Measurements from ENCODE around the gene ASCC1.

ASCC1 gene

GRCh38 chr10:72081210-72081609, 134.9 kb downstream of the ASCC1 start:
- no peak overlapping the region for H3K27ac ChIP-seq (ENCODE audit: low read length)
- H3K9me3 ChIP-seq (replicated peaks; ENCODE audit: insufficient read depth, low read length): no peaks in the 10 kb centered on the region
- H3K27me3 ChIP-seq (replicated peaks; ENCODE audit: insufficient read depth, low read length): no peaks in the 10 kb centered on the region
- peaks cover under 1% of the 10 kb centered on the region; the same call in 1 of the 2 replicates for H3K4me1 ChIP-seq (ENCODE audit: low read length)
- DNase-seq: no peak
- H3K4me2 ChIP-seq (ENCODE audit: low read depth, low read length): no peak overlapping the region
- no peaks in the 10 kb centered on the region for H3F3A ChIP-seq (ENCODE audit: insufficient read depth, low read length)
- no peak overlapping the region for H2AFZ ChIP-seq (ENCODE audit: low read length)
- H3K9ac ChIP-seq (ENCODE audit: low read length): no peak overlapping the region
- no peak for TF ChIP-seq EZH2phosphoT487 (IDR thresholded peaks at IDR 0.05; ENCODE audit: low read length)
- TF ChIP-seq, protein P1, sequence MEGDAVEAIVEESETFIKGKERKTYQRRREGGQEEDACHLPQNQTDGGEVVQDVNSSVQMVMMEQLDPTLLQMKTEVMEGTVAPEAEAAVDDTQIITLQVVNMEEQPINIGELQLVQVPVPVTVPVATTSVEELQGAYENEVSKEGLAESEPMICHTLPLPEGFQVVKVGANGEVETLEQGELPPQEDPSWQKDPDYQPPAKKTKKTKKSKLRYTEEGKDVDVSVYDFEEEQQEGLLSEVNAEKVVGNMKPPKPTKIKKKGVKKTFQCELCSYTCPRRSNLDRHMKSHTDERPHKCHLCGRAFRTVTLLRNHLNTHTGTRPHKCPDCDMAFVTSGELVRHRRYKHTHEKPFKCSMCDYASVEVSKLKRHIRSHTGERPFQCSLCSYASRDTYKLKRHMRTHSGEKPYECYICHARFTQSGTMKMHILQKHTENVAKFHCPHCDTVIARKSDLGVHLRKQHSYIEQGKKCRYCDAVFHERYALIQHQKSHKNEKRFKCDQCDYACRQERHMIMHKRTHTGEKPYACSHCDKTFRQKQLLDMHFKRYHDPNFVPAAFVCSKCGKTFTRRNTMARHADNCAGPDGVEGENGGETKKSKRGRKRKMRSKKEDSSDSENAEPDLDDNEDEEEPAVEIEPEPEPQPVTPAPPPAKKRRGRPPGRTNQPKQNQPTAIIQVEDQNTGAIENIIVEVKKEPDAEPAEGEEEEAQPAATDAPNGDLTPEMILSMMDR (IDR thresholded peaks at IDR 0.05; ENCODE audit: low read length): no peak
- no peak for TF ChIP-seq EZH2 (optimal IDR thresholded peaks at IDR 0.05; ENCODE audit: low read depth, low read length)
- H3K4me3 ChIP-seq (ENCODE audit: low read length): no peak overlapping the region
- H3K9me2 ChIP-seq (replicated peaks; ENCODE audit: insufficient read depth, low read length): no peaks in the 10 kb centered on the region
- H4K20me1 ChIP-seq (ENCODE audit: insufficient read depth, low read length): no peaks in the 10 kb centered on the region
- H3K79me2 ChIP-seq (ENCODE audit: low read length): no peaks in the 10 kb centered on the region
- no peaks in the 10 kb centered on the region for H3K36me3 ChIP-seq (replicated peaks; ENCODE audit: insufficient read depth, low read length)

- H3K9ac ChIP-seq (ENCODE audit: low read length): no peak overlapping the region
- H3K27me3 ChIP-seq (replicated peaks; ENCODE audit: insufficient read depth, low read length): no peaks in the 10 kb centered on the region
- H3K9me3 ChIP-seq (replicated peaks; ENCODE audit: insufficient read depth, low read length): no peaks in the 10 kb centered on the region
- no peak for DNase-seq
- no peaks in the 10 kb centered on the region for H4K20me1 ChIP-seq (ENCODE audit: insufficient read depth, low read length)
- H2AFZ ChIP-seq (ENCODE audit: low read length): no peak overlapping the region
- no peak overlapping the region for H3K27ac ChIP-seq (ENCODE audit: low read length)
- no peaks in the 10 kb centered on the region for H3K9me2 ChIP-seq (replicated peaks; ENCODE audit: insufficient read depth, low read length)
- TF ChIP-seq EZH2 (optimal IDR thresholded peaks at IDR 0.05; ENCODE audit: low read depth, low read length) (no peak), EZH2phosphoT487 (IDR thresholded peaks at IDR 0.05; ENCODE audit: low read length) (no peak)
- TF ChIP-seq, protein P1 (IDR thresholded peaks at IDR 0.05; ENCODE audit: low read length): no peak
- H3K4me1 ChIP-seq (ENCODE audit: low read length): peaks cover 9% of the 10 kb centered on the region; the same call in 1 of the 2 replicates
- H3K4me3 ChIP-seq (ENCODE audit: low read length): no peak overlapping the region
- H3K4me2 ChIP-seq (ENCODE audit: low read depth, low read length): no peak overlapping the region
- H3K36me3 ChIP-seq (replicated peaks; ENCODE audit: insufficient read depth, low read length): no peaks in the 10 kb centered on the region
- H3F3A ChIP-seq (ENCODE audit: insufficient read depth, low read length): no peaks in the 10 kb centered on the region
- no peaks in the 10 kb centered on the region for H3K79me2 ChIP-seq (ENCODE audit: low read length)
These were observed 135.8 kb downstream of the ASCC1 start for GRCh38 chr10:72080042-72080975.

DNA sequence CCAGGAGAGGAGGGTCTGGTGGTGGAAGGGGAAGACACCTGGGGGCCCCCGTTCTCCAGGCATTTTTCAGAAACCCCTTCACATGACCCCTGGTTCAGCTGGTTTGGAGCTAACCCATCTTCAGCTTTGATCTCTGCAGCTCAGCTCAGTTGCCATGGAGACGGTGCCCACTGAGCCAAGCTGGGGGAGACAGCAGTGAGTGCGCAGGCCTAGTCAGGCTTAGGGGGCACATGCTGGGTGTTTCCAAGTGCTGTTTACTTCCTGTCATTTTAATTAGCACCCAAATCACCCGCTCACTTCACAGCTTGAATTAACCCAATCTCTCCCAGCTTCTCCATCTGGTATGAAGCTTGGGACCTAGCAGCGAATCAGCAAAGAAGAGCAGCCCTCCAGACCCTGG, 136.7 kb downstream of the ASCC1 start:
- no peaks in the 10 kb centered on the region for H4K20me1 ChIP-seq (ENCODE audit: insufficient read depth, low read length)
- H3K9me2 ChIP-seq (replicated peaks; ENCODE audit: insufficient read depth, low read length): no peaks in the 10 kb centered on the region
- H3K9ac ChIP-seq (ENCODE audit: low read length): no peak overlapping the region
- H3K4me2 ChIP-seq (ENCODE audit: low read depth, low read length): no peak overlapping the region
- no peak for TF ChIP-seq EZH2 (optimal IDR thresholded peaks at IDR 0.05; ENCODE audit: low read depth, low read length)
- TF ChIP-seq, protein P1 (IDR thresholded peaks at IDR 0.05; ENCODE audit: low read length): no peak
- no peak for TF ChIP-seq EZH2phosphoT487 (IDR thresholded peaks at IDR 0.05; ENCODE audit: low read length)
- H3K4me1 ChIP-seq (ENCODE audit: low read length): peaks cover 11% of the 10 kb centered on the region; the same call in 1 of the 2 replicates
- no peak overlapping the region for H3K4me3 ChIP-seq (ENCODE audit: low read length)
- H3K9me3 ChIP-seq (replicated peaks; ENCODE audit: insufficient read depth, low read length): no peaks in the 10 kb centered on the region
- no peak for DNase-seq
- no peak overlapping the region for H2AFZ ChIP-seq (ENCODE audit: low read length)
- no peaks in the 10 kb centered on the region for H3F3A ChIP-seq (ENCODE audit: insufficient read depth, low read length)
- no peak overlapping the region for H3K27ac ChIP-seq (ENCODE audit: low read length)
- no peaks in the 10 kb centered on the region for H3K27me3 ChIP-seq (replicated peaks; ENCODE audit: insufficient read depth, low read length)
- H3K36me3 ChIP-seq (replicated peaks; ENCODE audit: insufficient read depth, low read length): no peaks in the 10 kb centered on the region
- H3K79me2 ChIP-seq (ENCODE audit: low read length): no peaks in the 10 kb centered on the region
